ENCODE measurements around the gene DIPK1C. TPM values are rescaled to one million over a fixed set of nuclear protein-coding genes. Genes with fewer than 3 reads are reported as not detected.

DIPK1C gene
- total RNA-seq, 1 experiment from 2014 or later = not detected

GRCh38 chr18:74396171-74397169, 60.6 kb downstream of the DIPK1C start:
- CTCF ChIA-PET = no interaction called here
- POLR2A ChIA-PET (ENCODE audit: unreplicated experiment) = interaction anchor here (0.6 kb wide), 1 partner anchor 1867 kb away, joined by 24 read pairs; no protein-coding TSS in a partner anchor
- no peak overlapping the region for H3K4me3 ChIP-seq
- no peaks in the 10 kb centered on the region for H3K36me3 ChIP-seq (ENCODE audit: low read depth)
- H3K4me1 ChIP-seq (replicated peaks; ENCODE audit: insufficient read depth) = no peaks in the 10 kb centered on the region
- TF ChIP-seq EZH2 (IDR thresholded peaks at IDR 0.05; ENCODE audit: low read depth) = no peak
- no peak for TF ChIP-seq CTCF (conservative IDR thresholded peaks at IDR 0.05)
- no peak for DNase-seq
- H3K27ac ChIP-seq = no peak overlapping the region
- peaks cover 99% of the 10 kb centered on the region for H3K27me3 ChIP-seq (ENCODE audit: insufficient read depth, low read depth)
- H3K9me2 ChIP-seq (ENCODE audit: insufficient read depth) = no peaks in the 10 kb centered on the region
- H3K79me2 ChIP-seq (ENCODE audit: low read depth) = no peaks in the 10 kb centered on the region
- H3K4me2 ChIP-seq = no peak overlapping the region
- no peaks in the 10 kb centered on the region; the same call in 1 of the 2 replicates for H4K20me1 ChIP-seq (ENCODE audit: insufficient read depth)
- BruUV-seq (replicated peaks) = no TSS peak
- H2AFZ ChIP-seq = no peak overlapping the region
- no peaks in the 10 kb centered on the region for H3F3A ChIP-seq (ENCODE audit: insufficient read depth, low read depth)
- intact Hi-C loops (cut with micrococcal nuclease; ENCODE audit: unreplicated experiment) = no loop called here
- H3K9me3 ChIP-seq (ENCODE audit: insufficient read depth, low read depth) = no peaks in the 10 kb centered on the region

GRCh38 chr18:74395648-74396154, 61.4 kb downstream of the DIPK1C start:
- no peaks in the 10 kb centered on the region for H3K9me2 ChIP-seq (ENCODE audit: insufficient read depth)

GRCh38 chr18:74395006-74395405, 62.1 kb downstream of the DIPK1C start:
- ChIA-PET POLR2A (ENCODE audit: unreplicated experiment) (no interaction called here), CTCF (no interaction called here)
- no peak for DNase-seq
- no peaks in the 10 kb centered on the region for H3K9me3 ChIP-seq (ENCODE audit: insufficient read depth, low read depth)
- TF ChIP-seq CTCF (conservative IDR thresholded peaks at IDR 0.05) (no peak), EZH2 (IDR thresholded peaks at IDR 0.05; ENCODE audit: low read depth) (no peak)
- no peak overlapping the region for H3K27ac ChIP-seq
- BruUV-seq (replicated peaks) = no TSS peak
- no peaks in the 10 kb centered on the region for H3K4me1 ChIP-seq (replicated peaks; ENCODE audit: insufficient read depth)
- no peaks in the 10 kb centered on the region for H3F3A ChIP-seq (ENCODE audit: insufficient read depth, low read depth)
- peaks cover 99% of the 10 kb centered on the region for H3K27me3 ChIP-seq (ENCODE audit: insufficient read depth, low read depth)
- no peaks in the 10 kb centered on the region for H3K79me2 ChIP-seq (ENCODE audit: low read depth)
- H3K9me2 ChIP-seq (ENCODE audit: insufficient read depth) = no peaks in the 10 kb centered on the region
- no peaks in the 10 kb centered on the region; the same call in 1 of the 2 replicates for H4K20me1 ChIP-seq (ENCODE audit: insufficient read depth)
- intact Hi-C loops (cut with micrococcal nuclease; ENCODE audit: unreplicated experiment) = no loop called here
- no peaks in the 10 kb centered on the region for H3K36me3 ChIP-seq (ENCODE audit: low read depth)
- no peak overlapping the region for H2AFZ ChIP-seq
- H3K4me2 ChIP-seq = no peak overlapping the region
- H3K4me3 ChIP-seq = no peak overlapping the region

More at GRCh38 chr18:74395648-74396154, 61.4 kb downstream of the DIPK1C start:
- Histone ChIP-seq H3K79me2 (ENCODE audit: low read depth) (no peaks in the 10 kb centered on the region), H3K36me3 (ENCODE audit: low read depth) (no peaks in the 10 kb centered on the region), H3K4me3 (no peak overlapping the region), H3K27ac (no peak overlapping the region), H3K27me3 (ENCODE audit: insufficient read depth, low read depth) (peaks cover 99% of the 10 kb centered on the region), H3K9me3 (ENCODE audit: insufficient read depth, low read depth) (no peaks in the 10 kb centered on the region), H4K20me1 (ENCODE audit: insufficient read depth) (no peaks in the 10 kb centered on the region; the same call in 1 of the 2 replicates), H2AFZ (no peak overlapping the region), H3F3A (ENCODE audit: insufficient read depth, low read depth) (no peaks in the 10 kb centered on the region), H3K4me1 (replicated peaks; ENCODE audit: insufficient read depth) (no peaks in the 10 kb centered on the region), H3K4me2 (no peak overlapping the region)
- intact Hi-C loops (cut with micrococcal nuclease; ENCODE audit: unreplicated experiment) = no loop called here
- TF ChIP-seq CTCF (conservative IDR thresholded peaks at IDR 0.05) (no peak), EZH2 (IDR thresholded peaks at IDR 0.05; ENCODE audit: low read depth) (no peak)
- DNase-seq = no peak
- ChIA-PET POLR2A (ENCODE audit: unreplicated experiment) (no interaction called here), CTCF (no interaction called here)
- no TSS peak for BruUV-seq (replicated peaks)
